SIG-M5 (cell line): ENCODE data around the gene STAP1.
"Not testable (repeated sequence)": the region's sequence is repeated elsewhere in the genome, so short reads cannot be mapped to it uniquely, and the experiment has no call there.

Experiments
- DNase-seq: peaks from one replicate; lab custom pipeline; 2025; lab: John Stamatoyannopoulos, UW

Gene STAP1

DNA sequence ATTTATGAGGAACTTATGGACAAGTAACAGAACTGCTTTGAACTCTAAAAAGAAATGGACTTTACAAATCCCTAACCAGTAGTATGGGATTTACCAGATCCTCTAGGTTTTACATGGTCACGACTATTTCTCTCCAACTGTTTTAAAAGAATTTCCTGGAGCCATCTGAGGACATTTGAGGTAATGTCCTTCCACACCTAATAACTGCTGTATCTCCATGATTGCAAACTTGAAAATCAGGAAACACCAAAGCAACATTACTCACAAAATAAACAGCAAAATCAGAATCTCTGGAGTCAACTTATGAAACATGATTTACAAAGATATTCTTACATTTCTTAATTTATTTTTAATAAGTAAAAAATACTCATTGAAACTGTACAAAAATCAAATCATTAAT is 58.0 kb downstream of the STAP1 start:
- no peak for DNase-seq

DNA sequence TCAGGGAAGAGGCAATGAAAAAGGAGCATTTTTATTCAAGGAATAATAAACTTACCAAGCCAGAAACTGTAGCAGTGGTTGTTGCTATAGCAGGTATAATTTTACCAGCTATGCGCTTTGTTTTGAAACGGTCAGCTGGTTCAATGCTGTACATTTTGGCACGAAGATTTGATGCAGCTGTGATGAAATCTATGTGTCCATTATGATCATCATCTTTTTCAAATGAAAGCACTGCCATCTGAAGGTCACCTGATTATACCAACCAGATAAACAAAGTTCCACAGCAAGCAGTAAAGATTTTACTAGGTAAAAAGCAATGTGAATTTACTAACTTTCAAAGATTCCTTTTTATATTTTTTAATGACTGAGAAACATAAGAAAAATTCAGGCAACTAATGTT is 66.4 kb downstream of the STAP1 start:
- no peak for DNase-seq

DNA sequence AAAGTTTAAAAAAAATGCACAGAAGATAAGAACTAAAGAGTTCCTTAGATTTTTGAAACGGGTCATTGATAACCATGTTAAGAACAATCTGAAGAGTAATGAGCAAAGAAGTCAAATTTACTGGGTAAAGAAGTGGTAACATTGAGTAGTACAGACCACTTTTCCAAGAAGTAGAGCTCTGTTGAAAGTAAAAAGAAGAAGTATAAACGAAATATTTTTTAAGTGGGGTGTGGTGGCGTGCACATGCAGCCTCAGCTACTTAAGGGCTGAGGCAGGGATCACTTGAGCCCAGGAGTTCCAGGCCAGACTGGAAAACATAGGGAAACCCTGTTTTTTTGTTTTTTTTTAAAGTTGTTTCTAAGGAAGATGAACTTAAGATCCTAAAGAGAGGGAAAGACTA is 74.0 kb downstream of the STAP1 start:
- no peak for DNase-seq

- DNase-seq = no peak
These were observed 76.2 kb downstream of the STAP1 start for GRCh38 chr4:67634741-67635140.

DNA sequence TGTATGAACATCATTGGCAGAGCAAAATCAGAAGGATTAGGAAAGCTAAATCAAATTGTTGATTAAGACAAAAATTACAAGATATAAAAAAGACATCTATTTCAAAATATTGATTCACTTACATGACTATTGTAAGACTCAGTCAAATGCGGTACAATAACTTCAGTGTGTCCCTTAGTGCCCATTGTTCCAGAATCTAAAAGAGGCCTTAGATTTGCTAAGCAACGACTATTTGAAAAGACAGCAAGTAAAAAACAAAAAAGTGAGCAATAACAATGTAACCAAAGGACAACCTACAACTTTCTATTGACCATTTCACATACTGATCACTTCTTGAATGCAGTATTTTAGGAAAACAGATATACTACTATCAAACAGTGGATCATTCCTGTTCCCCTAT is 76.8 kb downstream of the STAP1 start:
- DNase-seq = no peak

- not testable (repeated sequence) for DNase-seq
These were observed 78.5 kb downstream of the STAP1 start for GRCh38 chr4:67636978-67637377.

DNA sequence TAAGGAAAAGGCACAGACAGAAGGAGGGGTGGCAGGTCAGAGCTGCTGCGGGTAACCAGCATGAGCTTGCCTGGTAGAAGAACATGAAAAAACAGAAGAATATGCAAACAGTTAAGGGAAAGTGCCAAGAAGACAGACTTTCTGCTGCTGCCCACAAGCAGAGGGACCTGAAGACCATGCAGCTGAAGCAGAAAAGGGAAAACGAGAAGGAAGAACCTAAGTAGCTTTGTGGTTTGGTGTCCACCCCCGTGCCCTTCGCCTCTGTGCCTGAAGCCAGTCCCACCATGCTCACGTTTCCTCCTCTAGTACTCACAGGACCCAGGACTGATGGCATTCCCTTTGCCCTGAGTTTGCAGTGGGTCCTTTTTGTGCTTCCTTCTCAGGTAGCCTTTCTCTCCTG is 79.6 kb downstream of the STAP1 start:
- no peak for DNase-seq

GRCh38 chr4:67651536-67651935 is 93.0 kb downstream of the STAP1 start:
- DNase-seq = no peak
